Uterus (tissue), 4 donors: ENCODE results near the gene HOXD8. TPM values are rescaled to one million over a fixed set of nuclear protein-coding genes. Genes with fewer than 3 reads are reported as not detected.

Experiments used
- DNase-seq, 2 donors: peaks; one replicate each; pipeline ENCODE4 v3.0.0-alpha.2; 2019 to 2020
- H3K27ac ChIP-seq, 2 donors: fragments of 200-600 bp; sonication (generic); 1 replicate in 1 of 2; 2 replicates in 1 of 2; pipeline ENCODE4 v1.5.1; 2016 to 2018
- H3K27me3 ChIP-seq, 2 donors: fragments of 200-600 bp; sonication (generic); one replicate each; pipeline ENCODE4 v1.5.1; 2018 to 2019; ENCODE audit warnings: control low read depth in 1 of 2
- H3K36me3 ChIP-seq, 2 donors: fragments of 200-600 bp; sonication (generic); one replicate each; pipeline ENCODE4 v1.5.1; 2019; ENCODE audit warnings: control low read depth in 1 of 2
- H3K4me1 ChIP-seq, 2 donors: fragments of 200-600 bp; sonication (generic); one replicate each; pipeline ENCODE4 v1.5.1; 2018 to 2019; ENCODE audit warnings: control low read depth in 1 of 2
- H3K4me3 ChIP-seq, 2 donors: fragments of 200-600 bp; sonication (generic); 1 replicate in 1 of 2; 2 replicates in 1 of 2; pipeline ENCODE4 v1.5.1; 2018 to 2019; ENCODE audit warnings: mild to moderate bottlenecking in 1 of 2
- H3K9me3 ChIP-seq, 2 donors: fragments of 200-600 bp; sonication (generic); one replicate each; pipeline ENCODE4 v1.5.1; 2019; ENCODE audit warnings: control low read depth in 1 of 2
- CTCF ChIP-seq, 4 experiments: fragments of 200-600 bp in 2 of 4; fragments of 450-650 bp in 2 of 4; sonication (generic) in 2 of 4; IDR thresholded peaks; one replicate each; pipeline ENCODE4 v1.5.1; 2016 to 2019; ENCODE audit warnings: antibody characterized with exemption in 4 of 4, mild to moderate bottlenecking in 2 of 4, moderate library complexity in 1 of 4
- POLR2A ChIP-seq, 2 donors: fragments of 450-650 bp; IDR thresholded peaks; one replicate each; pipeline ENCODE4 v1.6.1; 2016; ENCODE audit warnings: antibody characterized with exemption in 2 of 2, mild to moderate bottlenecking in 1 of 2, moderate library complexity in 1 of 2
- intact Hi-C: fragments of 100-400 bp; cut with DNase I; formaldehyde crosslinking; loops from one replicate; pipeline ENCODE4 v1.15.1; 2023; ENCODE audit warnings: low total_unique reads
- total RNA-seq, 4 donors: library from RNA; depleted of rRNA in 3 of 4; stranded (reverse); fragments of >200 nt in 3 of 4; gene quantifications; one replicate each; pipeline versions ENCODE4 v1.1.0 to v1.2.4, GENCODE V29; 2014 to 2023
- donor health status: DM: yes; HTN: yes; CAD: no.

HOXD8 gene
- total RNA-seq, 4 donors from 2014 or later = 25.8 to 75.6 (median 48.0) TPM

GRCh38 chr2:176158855-176159662, 29.6 kb downstream of the HOXD8 start:
- Histone ChIP-seq H3K27me3 (no peaks in the 10 kb centered on the region), H3K27ac (peak overlapping the region; percentile 82 to 83), H3K9me3 (no peaks in the 10 kb centered on the region), H3K4me1 (no peaks in the 10 kb centered on the region), H3K4me3 (peak overlapping the region in 1 of 2 donors; percentile 38), H3K36me3 (no peaks in the 10 kb centered on the region)
- intact Hi-C loops = no loop called here
- DNase-seq = no peak
- TF ChIP-seq POLR2A (IDR thresholded peaks at IDR 0.05) (no peak), CTCF (IDR thresholded peaks at IDR 0.05) (no peak)

- H3K27ac ChIP-seq = peak overlapping the region; percentile 82 to 83
- intact Hi-C loops = no loop called here
- H3K4me3 ChIP-seq = peak overlapping the region in 1 of 2 donors; percentile 9
- no peaks in the 10 kb centered on the region for H3K4me1 ChIP-seq
- no peak for DNase-seq
- no peaks in the 10 kb centered on the region for H3K27me3 ChIP-seq
- H3K9me3 ChIP-seq = no peaks in the 10 kb centered on the region
- TF ChIP-seq CTCF (IDR thresholded peaks at IDR 0.05) (no peak), POLR2A (IDR thresholded peaks at IDR 0.05) (no peak)
- H3K36me3 ChIP-seq = no peaks in the 10 kb centered on the region
Observed at GRCh38 chr2:176159663-176160250, 30.3 kb downstream of the HOXD8 start.

GRCh38 chr2:176160251-176160985, 30.9 kb downstream of the HOXD8 start:
- Histone ChIP-seq H3K9me3 (no peaks in the 10 kb centered on the region), H3K27me3 (no peaks in the 10 kb centered on the region), H3K27ac (peak overlapping the region; percentile 82 to 83), H3K4me1 (no peaks in the 10 kb centered on the region), H3K36me3 (no peaks in the 10 kb centered on the region), H3K4me3 (peak overlapping the region; percentile 9 to 20)
- DNase-seq = no peak
- TF ChIP-seq CTCF (IDR thresholded peaks at IDR 0.05) (no peak), POLR2A (IDR thresholded peaks at IDR 0.05) (no peak)
- intact Hi-C loops = no loop called here

- intact Hi-C loops = no loop called here
- no peaks in the 10 kb centered on the region for H3K9me3 ChIP-seq
- TF ChIP-seq CTCF (IDR thresholded peaks at IDR 0.05) = no peak
- no peak for TF ChIP-seq POLR2A (IDR thresholded peaks at IDR 0.05)
- no peak for DNase-seq
- no peaks in the 10 kb centered on the region for H3K27me3 ChIP-seq
- peak overlapping the region; percentile 9 to 20 for H3K4me3 ChIP-seq
- H3K27ac ChIP-seq = peak overlapping the region; percentile 82 to 83
- no peaks in the 10 kb centered on the region for H3K4me1 ChIP-seq
- no peaks in the 10 kb centered on the region for H3K36me3 ChIP-seq
Observed at GRCh38 chr2:176160986-176161824, 31.7 kb downstream of the HOXD8 start.
